DMS53 treated with DMSO at 0.1 percent for 48 hours (cell line): ENCODE data around the gene RTF1.

Experiments
- DNase-seq: peaks from one replicate; lab custom pipeline; 2025; ENCODE audit not compliant: unreplicated experiment; lab: John Stamatoyannopoulos, UW

RTF1 gene

DNA sequence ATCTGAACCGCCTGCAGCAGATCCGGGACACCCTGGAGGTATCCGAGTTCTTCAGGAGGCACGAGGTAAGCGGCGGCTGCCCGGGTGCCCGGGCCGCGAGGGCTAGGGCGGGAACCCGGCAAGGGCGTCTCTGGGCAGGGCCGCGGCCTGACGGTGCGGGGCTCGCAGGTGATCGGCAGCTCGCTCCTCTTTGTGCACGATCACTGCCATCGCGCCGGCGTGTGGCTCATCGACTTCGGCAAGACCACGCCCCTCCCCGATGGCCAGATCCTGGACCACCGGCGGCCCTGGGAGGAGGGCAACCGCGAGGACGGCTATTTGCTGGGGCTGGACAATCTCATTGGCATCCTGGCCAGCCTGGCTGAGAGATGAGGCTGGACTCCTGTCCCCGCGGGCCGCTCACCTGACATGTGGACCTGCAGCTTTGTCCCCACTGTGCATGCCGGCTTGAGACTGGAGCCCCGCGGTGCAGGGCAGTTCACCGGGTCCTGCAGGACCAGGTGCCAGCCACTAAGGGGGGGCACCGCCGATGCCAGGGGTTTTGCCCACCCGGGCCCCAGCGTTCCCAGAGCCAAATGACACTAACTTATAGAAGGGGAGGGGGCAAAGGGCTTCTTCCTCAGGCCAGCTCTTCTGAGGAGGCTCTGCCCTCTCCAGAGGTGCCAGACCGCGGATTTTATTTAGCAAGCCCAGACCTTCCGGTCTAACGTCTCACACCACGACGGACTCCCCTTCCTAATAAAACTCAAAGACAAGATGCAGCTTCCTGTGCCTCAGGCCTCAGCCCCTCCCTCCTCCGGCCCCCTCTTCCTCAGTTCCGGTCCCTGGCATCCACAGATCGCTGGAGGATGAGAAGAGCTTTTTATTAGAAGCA lies 86.1 kb downstream of the RTF1 start:
- no peak for DNase-seq

DNA sequence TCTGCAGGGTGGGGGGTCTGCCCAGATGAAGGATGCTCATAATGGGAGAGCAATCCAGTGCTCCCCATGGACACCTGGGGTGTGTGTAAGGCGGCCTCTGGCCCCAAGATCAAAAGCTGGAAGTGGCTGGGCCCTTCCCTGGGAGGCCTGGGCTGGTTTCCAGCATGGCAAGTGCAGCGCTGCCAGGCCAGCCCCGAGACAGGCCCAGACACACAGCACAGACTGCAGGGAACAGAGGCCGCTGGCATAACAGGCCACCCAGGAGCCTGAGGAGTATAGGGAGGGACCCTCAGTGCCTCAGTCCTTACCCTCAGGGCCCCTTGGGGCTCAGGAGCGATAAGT lies 86.7 kb downstream of the RTF1 start:
- no peak for DNase-seq

DNA sequence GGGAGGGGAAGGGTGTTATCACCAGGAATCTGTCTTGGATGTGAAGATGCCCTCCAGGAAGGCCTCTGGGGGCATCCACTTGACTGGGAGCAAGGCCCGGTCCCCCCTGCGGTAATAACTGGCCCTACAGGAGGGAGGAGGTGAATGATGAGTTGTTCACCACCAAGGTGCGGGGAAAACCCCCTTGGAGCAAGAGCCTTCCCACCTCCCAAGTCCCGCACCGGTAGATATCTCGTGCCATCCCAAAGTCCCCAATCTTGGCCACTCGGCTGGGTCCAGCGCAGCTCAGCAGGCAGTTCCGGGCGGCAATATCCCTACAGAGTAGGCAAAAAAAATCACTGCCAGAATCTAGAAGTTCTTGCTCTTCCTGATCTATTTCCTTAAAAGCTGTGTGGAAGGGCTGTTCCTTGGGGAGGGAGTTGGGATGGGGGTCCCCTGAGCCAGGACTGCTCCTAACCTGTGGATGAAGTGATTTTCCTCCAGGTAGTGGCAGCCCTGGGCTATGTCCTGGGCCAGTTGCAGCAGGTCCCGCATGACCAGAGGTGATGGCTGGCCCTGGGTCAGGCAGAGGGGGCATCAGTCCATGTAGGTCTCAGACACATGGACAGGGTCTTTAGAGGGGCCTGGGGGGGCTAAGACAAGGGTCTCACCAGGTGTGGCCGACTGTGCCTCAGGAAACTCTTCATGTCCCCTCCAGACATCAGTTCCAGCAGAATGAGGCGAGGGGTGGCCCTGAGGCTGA lies 88.0 kb downstream of the RTF1 start:
- DNase-seq: no peak

DNA sequence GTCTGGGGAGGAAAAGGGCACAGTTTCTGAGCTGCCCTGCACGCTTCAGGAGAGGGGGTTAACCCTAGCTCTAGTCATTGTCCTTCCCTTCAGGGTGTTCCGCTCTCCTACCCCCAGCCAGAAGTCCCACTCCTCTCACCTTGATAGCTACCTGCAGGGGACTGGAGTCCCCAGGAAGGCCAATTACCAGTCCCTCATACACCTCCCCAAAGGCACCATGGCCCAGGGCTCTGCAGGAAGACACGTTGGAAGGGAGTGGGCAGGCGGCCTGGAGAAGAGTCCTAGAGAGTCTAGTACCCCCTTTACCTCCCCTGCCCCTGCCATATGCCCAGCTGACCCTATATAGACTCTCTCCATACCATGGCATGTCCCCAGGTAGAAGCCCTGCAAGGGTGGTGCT lies 88.9 kb downstream of the RTF1 start:
- no peak for DNase-seq

DNA sequence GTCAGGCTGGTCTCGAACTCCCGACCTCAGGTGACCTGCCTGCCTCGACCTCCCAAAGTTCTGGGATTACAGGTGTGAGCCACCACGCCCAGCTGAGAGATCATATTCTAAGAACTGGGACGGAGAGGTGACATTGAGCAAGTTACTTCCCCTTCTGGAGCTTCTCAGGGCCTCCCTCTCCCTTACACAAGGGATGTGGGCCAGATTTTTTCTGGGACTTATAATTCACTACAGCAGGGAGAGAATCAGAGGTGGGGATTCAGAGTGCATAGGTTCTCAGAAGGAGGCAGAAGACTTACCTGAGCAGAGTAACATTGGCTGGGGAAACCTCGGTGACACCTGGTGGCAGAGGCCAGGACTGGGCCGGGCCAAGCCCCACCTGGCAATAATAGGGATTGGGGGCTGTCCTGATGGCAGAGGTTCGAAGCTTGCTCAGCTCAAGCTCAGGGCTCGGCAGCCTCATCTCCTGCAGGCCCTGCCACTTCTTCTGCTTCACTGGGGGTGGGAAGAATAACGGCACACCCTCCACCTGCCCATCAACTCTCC lies 90.0 kb downstream of the RTF1 start:
- DNase-seq: no peak

DNA sequence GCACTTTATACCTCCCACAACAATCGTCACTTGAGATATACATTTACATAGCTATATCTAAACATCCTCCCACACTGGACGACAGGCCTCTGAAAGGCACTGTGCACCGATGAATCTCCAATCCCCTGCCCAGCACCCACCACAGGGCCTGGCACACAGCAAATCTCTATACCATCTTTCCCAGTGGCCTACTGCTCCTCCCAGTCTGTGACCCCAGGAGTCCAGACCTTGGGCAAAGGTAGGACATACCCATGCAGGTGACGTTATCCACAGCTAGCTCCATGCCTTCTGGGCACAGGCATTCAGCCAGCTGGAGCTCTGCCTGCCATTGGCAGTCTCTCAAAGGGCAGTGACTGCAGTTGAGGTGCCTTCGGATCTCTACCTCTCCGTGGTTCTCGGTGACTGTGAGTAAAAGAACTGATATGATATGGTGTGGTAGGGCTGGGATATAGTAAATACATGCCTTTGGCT lies 91.0 kb downstream of the RTF1 start:
- DNase-seq: no peak

DNA sequence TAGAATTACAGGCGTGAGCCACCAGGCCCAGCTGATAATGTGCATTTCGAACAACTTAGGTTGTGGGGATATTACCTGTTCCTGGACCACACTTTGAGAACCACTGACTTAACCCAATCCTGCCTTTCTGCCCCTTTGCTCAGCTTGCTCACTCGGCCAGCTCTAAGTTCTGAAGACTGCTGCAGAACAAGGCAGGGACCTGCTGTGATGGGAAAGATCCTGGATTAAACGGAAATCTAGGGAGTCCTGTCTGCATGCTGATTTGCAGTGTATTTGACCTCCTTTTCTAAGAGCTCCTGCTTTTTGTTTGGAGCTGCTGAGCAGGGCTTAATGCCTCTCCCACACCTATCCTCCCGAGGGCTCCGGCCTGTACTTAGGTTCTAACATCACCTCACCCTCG lies 93.8 kb downstream of the RTF1 start:
- no peak for DNase-seq

DNA sequence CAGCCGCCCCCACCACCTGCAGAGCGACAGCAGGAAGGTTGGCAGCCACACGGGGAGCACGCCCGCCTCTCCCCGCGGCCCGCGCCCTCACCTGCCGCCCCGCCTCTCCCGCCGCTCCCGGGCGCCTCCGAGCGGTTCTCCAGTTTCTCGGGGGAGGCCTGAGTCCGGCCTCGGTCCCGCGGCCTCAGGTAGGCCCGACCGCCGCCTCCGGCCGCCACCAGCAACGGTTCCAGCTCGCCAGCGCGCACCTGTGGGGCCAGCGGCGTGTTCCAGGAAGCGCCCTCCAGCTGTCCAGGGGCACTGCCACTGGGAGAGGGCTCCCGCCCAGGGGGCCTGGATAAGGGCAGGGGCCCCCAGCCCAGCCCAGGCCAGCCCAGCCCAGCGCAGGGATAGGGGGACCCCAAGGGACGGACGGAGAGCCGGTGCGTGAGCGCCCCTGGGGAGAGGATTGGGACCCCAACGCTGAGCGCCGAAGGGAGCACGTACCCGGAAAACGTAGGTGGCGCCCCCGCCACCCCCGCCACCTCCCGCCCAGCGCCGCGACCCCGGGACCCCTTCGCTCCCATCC lies 94.5 kb downstream of the RTF1 start:
- DNase-seq: no peak

DNA sequence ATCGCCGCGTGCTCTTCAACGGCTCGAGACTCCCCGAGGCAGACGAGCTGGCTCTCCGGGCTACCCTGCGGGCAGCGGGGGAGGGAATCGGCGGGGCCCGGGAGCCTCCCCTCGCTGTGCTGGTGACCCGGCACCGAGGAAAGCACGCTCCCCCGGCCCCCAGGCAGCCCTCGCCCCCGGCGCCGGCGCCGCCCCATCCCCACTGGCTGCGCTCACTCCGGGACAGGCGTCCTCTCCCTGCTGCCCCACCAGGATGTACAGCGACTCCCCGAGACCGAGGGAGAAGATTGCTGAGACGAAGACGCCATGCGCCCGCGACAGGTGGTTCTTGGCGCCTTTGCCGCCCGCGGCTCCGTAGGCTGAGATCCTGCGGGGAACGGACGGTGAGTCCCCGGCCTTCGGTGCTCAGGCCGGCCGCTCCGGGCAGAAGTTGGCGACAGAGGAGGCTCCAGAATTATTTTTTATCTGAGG lies 95.0 kb downstream of the RTF1 start:
- no peak for DNase-seq

DNA sequence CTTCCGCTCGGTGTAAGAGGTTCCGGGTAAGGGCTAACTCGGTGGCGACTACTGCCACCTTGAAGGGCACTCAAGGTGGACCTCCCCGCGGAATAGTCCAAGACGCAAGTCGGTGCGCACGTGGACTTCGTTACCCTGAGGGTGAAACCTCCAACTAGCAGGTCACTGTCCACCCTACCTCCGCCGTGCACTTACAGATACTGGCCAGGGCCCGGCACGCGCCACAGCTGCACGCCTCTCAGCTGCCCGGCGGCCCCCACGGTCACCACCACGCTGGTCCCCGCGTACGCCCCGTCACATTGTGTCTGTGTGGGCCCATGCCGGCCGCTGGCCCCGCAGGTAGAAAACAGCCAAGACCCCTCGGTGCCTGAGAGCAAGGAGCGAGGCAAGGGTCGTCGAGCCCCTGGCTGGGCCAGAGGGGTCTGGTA lies 95.6 kb downstream of the RTF1 start:
- DNase-seq: no peak

DNA sequence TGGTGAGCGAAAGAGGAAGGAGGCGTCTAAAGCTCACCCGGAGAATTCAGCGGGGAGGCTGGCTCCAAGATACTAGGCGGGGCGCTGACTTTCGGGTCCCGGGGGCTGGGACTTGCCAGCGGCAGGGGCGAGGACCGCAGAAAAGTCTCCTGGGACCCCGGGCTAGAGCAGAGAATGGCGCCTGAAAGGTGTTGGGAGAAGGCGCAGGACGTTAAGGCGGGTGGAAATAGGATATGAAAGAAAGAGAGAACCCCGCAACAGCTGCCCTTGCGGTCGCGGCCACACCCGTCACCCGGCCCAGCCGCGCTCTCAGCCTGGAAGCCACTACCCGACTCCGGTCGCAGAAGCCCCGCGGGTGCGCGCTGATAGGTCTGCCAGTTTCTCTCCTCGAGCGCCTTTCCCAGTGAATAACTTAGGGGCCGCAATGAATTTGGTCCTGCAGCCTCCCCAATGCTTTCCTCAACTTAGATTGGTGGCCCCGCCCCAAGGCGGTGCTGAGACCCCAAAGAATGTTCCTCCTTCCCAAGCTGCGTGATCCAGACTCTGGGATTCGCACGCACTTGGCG lies 96.1 kb downstream of the RTF1 start:
- DNase-seq: no peak

DNA sequence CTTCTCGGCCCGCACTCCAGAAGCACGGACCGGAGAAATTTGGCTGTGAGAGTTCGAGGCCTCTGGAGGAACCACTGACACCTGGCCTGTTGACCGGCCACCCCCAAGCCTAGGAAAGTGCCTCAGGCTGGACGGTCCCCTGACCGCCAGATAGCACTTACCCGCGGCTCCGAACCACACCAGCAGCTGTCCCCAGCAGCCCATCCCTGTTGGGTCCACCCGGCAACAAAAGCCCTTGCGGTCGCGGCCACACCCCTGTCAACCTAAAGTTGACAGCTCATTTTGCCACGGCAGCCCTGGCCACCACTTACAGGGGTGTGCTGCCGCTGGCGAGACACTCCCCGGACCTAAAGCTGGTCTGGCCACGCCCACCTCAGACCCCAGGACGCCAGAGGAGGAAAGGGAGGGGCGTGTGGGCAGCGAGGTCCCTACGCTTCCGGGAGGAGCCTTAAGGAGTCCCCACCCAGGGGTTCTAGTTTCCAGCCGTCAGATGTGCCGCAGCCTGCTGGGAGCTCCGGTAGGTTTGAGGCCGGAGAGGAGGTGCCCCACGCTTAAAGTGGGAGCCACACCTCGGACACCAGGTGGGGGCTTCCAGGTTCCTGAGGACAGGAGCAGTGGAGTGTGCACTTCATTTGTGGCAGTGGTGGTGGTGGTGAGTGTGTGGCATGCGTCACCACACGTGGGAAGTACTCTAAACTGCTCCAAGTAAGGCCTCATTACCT lies 96.8 kb downstream of the RTF1 start, which contains the start of gene LTK:
LTK (minus strand) TSS at position 322 of the 722 bp plus-strand sequence; CDS start at position 204, 118 bp downstream.
- DNase-seq: no peak

DNA sequence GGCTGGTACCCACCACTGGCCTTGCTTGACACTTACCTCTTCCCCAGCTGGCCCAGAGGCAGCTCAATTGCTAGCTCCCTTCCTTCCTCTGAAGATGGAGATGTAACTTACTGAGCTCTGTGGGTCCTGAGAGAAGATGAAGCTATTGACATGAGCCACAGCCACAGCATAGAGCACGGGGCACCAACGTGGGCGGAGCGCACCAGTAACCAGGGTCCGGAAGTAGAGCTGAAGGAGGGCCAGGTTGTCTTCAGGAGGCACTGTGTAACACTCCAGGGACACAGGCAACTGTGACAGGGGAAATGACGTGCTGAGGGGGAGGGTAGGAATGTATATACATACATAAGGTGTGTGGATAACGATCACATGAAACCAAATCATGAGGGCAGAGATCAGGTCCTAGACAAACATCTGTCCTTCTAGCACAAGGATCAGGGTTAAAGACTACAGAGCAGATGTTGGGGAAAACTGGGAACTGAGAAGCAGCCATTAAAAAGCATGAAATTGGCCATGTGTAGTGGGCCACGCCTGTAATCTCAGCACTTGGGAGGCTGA lies 101.1 kb downstream of the RTF1 start:
- DNase-seq: no peak

DNA sequence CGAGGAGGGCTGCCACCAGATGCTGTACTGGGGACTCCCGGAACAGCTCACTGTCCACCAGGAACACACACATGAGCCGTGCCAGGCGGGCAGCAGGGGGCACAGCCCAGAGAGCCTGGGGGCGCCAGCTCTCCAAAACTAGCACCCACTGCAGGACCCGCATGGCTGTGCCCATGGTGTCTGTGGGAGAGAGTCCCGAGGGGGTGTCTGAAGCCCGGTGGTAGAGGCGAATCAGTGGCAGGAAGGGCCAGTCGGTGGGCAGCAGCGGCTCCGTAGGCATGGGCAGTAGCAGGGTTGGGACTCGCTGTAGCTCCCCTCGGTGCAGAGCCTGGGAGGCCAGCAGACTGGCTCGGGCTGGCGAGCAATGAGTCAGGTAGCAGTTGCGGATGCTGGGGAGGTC lies 103.7 kb downstream of the RTF1 start:
- DNase-seq: no peak

DNA sequence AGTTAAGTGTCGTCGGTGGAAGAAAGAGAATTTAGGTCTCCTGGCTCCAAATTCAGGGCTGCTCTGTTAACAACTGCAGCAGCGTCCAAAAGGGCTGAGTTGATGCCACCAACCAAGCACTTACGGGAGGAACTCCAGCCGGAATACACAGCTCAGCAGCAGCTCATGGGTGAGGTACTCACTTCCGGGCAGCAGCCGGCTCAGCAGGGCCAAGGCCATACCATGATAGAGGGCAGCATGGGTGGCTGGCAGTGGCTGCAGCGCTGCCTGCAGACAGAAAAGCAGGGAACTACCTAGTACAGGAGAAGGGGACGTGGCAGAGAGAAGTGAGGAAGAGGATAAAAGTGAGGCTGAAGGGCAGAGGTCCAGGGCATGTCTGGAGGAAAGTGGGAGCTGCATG lies 104.7 kb downstream of the RTF1 start:
- no peak for DNase-seq

DNA sequence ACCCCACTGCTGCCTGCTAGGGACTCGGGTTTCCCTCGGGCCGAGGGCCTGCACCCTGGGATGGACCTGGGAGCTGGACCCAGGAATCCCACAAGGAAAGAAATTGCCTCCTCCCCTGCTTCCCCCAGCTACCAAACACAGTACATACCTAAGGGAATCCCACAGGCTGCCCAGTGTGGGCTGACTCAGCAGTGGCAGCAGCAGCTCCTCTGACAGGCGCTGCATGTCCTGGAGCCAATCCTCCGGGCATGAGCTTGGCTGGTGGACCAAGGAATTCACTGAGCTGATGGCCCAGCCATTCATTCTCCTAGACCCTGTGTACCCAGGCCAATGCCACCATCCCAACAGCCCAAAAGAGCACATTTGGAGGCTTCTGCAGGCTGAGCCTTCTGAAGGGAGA lies 106.2 kb downstream of the RTF1 start:
- DNase-seq: no peak

DNA sequence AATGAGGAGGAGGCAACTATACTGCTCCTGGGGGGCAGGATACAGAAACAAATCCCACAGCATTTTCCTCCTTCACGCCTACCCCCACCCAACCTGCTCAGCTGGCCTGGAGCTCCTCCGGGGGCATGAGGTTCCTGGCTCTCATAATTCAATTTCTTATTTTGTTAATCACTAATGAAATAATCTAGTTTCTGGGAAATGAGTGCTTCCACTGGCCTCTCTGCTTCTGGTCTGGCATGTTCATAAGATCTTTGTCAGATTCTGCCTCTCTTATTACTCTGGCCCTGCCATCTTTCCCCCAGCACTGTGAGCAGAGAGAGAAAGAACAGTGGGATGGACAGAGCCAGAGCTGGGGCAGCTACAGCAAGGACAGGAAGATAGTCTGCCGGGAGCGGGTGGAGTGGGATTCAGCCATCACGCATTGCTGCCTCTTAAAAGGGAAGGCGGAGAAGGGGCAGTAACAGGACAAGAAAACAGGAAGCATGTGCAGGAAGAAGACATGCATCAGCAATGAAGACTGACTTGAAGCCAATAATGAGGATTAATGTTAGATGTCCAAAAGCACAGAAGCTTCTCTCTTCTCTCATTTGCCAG lies 113.6 kb downstream of the RTF1 start:
- DNase-seq: no peak
